ENCODE results near the gene TTC33. TPM values are rescaled to one million over a fixed set of nuclear protein-coding genes. Genes with fewer than 3 reads are reported as not detected.

The TTC33 gene
- total RNA-seq, 1 donor from 2014 or later: 7.6 TPM

- DNase-seq (ENCODE audit: low read depth): peak; percentile 6
- no peak for TF ChIP-seq CTCF (conservative IDR thresholded peaks at IDR 0.05; ENCODE audit: low read depth, low read length)
- no peak overlapping the region for H3K4me3 ChIP-seq (ENCODE audit: low read depth, low read length)
These were observed 269.1 kb downstream of the TTC33 start for GRCh38 chr5:40486437-40487275.

GRCh38 chr5:40485021-40485998 lies 270.5 kb downstream of the TTC33 start:
- no peak for TF ChIP-seq CTCF (conservative IDR thresholded peaks at IDR 0.05; ENCODE audit: low read depth, low read length)
- no peak overlapping the region for H3K4me3 ChIP-seq (ENCODE audit: low read depth, low read length)
- no peak for DNase-seq (ENCODE audit: low read depth)

- DNase-seq (ENCODE audit: low read depth): no peak
These were observed 271.3 kb downstream of the TTC33 start for GRCh38 chr5:40484495-40484894.

GRCh38 chr5:40483316-40483715 lies 272.4 kb downstream of the TTC33 start:
- DNase-seq (ENCODE audit: low read depth): no peak

More at GRCh38 chr5:40484495-40484894, 271.3 kb downstream of the TTC33 start:
- TF ChIP-seq CTCF (conservative IDR thresholded peaks at IDR 0.05; ENCODE audit: low read depth, low read length): no peak
- H3K4me3 ChIP-seq (ENCODE audit: low read depth, low read length): no peak overlapping the region

GRCh38 chr5:40481241-40481640 lies 274.5 kb downstream of the TTC33 start:
- no peak for DNase-seq (ENCODE audit: low read depth)
- no peak for TF ChIP-seq CTCF (conservative IDR thresholded peaks at IDR 0.05; ENCODE audit: low read depth, low read length)
- H3K4me3 ChIP-seq (ENCODE audit: low read depth, low read length): no peak overlapping the region

More at GRCh38 chr5:40483316-40483715, 272.4 kb downstream of the TTC33 start:
- H3K4me3 ChIP-seq (ENCODE audit: low read depth, low read length): no peak overlapping the region
- TF ChIP-seq CTCF (conservative IDR thresholded peaks at IDR 0.05; ENCODE audit: low read depth, low read length): no peak

- no peak for DNase-seq (ENCODE audit: low read depth)
- no peak for TF ChIP-seq CTCF (conservative IDR thresholded peaks at IDR 0.05; ENCODE audit: low read depth, low read length)
- no peak overlapping the region for H3K4me3 ChIP-seq (ENCODE audit: low read depth, low read length)
These were observed 275.4 kb downstream of the TTC33 start for GRCh38 chr5:40480392-40480791.
